Esophagus muscularis mucosa (tissue), 3 donors: Measurements from ENCODE around the gene ZNF292.

Experiments
- CTCF ChIP-seq, 3 experiments: fragments of 200-600 bp in 2 of 3; fragments of 450-650 bp in 1 of 3; sonication (generic) in 2 of 3; IDR thresholded peaks; one replicate each; pipeline ENCODE4 v1.5.1; 2017 to 2019; ENCODE audit warnings: antibody characterized with exemption in 3 of 3, mild to moderate bottlenecking in 2 of 3, moderate library complexity in 1 of 3
- POLR2A ChIP-seq: fragments of 450-650 bp; IDR thresholded peaks from one replicate; pipeline ENCODE4 v1.6.1; 2017; ENCODE audit warnings: antibody characterized with exemption, moderate library complexity, mild to moderate bottlenecking, low read depth

GRCh38 chr6:87293526-87293925, 138.2 kb downstream of the ZNF292 start:
- TF ChIP-seq CTCF (IDR thresholded peaks at IDR 0.05) (no peak), POLR2A (no peak)
